Tibial artery (tissue), 4 donors: Measurements from ENCODE around the gene CHRD.

ENCODE experiments used
- DNase-seq, 2 donors: peaks; one replicate each; pipeline ENCODE4 v3.0.0-alpha.2; 2019
- H3K27ac ChIP-seq, 2 donors: fragments of 200-600 bp; sonication (generic) in 1 of 2; 1 replicate in 1 of 2; 2 replicates in 1 of 2; pipeline ENCODE4 v1.5.1; 2018 to 2019; ENCODE audit warnings: mild to moderate bottlenecking in 1 of 2
- H3K27me3 ChIP-seq, 2 donors: fragments of 200-600 bp; sonication (generic) in 1 of 2; one replicate each; pipeline versions ENCODE4 v1.5.1 to v1.6.0; 2016 to 2019
- H3K36me3 ChIP-seq, 3 donors: fragments of 200-600 bp; sonication (generic) in 2 of 3; one replicate each; pipeline ENCODE4 v1.5.1; 2016 to 2019; ENCODE audit warnings: mild to moderate bottlenecking in 2 of 3
- H3K4me1 ChIP-seq, 4 donors: fragments of 200-600 bp; sonication (generic) in 2 of 4; 1 replicate in 3 of 4; 2 replicates in 1 of 4; pipeline ENCODE4 v1.5.1; 2016 to 2019
- H3K4me3 ChIP-seq, 2 donors: fragments of 200-600 bp; sonication (generic) in 1 of 2; 1 replicate in 1 of 2; 2 replicates in 1 of 2; pipeline ENCODE4 v1.5.1; 2018 to 2019; ENCODE audit warnings: mild to moderate bottlenecking in 2 of 2
- H3K9me3 ChIP-seq, 3 donors: fragments of 200-600 bp; sonication (generic) in 1 of 3; one replicate each; pipeline ENCODE4 v1.5.1; 2016 to 2019
- CTCF ChIP-seq, 2 experiments: fragments of 200-600 bp in 1 of 2; fragments of 450-650 bp in 1 of 2; IDR thresholded peaks; one replicate each; pipeline ENCODE4 v1.5.1; 2017 to 2019; ENCODE audit warnings: antibody characterized with exemption in 2 of 2, mild to moderate bottlenecking in 1 of 2, moderate library complexity in 1 of 2
- intact Hi-C: fragments of 100-400 bp; cut with DNase I; formaldehyde crosslinking; loops from one replicate; pipeline ENCODE4 v1.15.0; 2023; ENCODE audit warnings: low total_unique reads

The CHRD gene

GRCh38 chr3:184387174-184387714 is 7.4 kb downstream of the CHRD start:
- no peaks in the 10 kb centered on the region for H3K27me3 ChIP-seq
- peaks cover 0 to 22% (median 20%) of the 10 kb centered on the region in 3 donors for H3K36me3 ChIP-seq
- no peaks in the 10 kb centered on the region for H3K9me3 ChIP-seq
- DNase-seq: no peak
- intact Hi-C loops: no loop called here
- no peak overlapping the region for H3K27ac ChIP-seq
- H3K4me3 ChIP-seq: no peak overlapping the region
- no peaks in the 10 kb centered on the region for H3K4me1 ChIP-seq
- no peak for TF ChIP-seq CTCF (IDR thresholded peaks at IDR 0.05)

GRCh38 chr3:184388164-184388935 is 8.5 kb downstream of the CHRD start:
- Histone ChIP-seq H3K4me3 (no peak overlapping the region), H3K27ac (no peak overlapping the region), H3K36me3 (peaks cover 0 to 22% (median 20%) of the 10 kb centered on the region in 3 donors), H3K9me3 (no peaks in the 10 kb centered on the region), H3K27me3 (no peaks in the 10 kb centered on the region), H3K4me1 (no peaks in the 10 kb centered on the region)
- no peak for DNase-seq
- no peak for TF ChIP-seq CTCF (IDR thresholded peaks at IDR 0.05)
- intact Hi-C loops: no loop called here

GRCh38 chr3:184388936-184389230 is 9.0 kb downstream of the CHRD start:
- Histone ChIP-seq H3K4me3 (no peak overlapping the region), H3K27me3 (no peaks in the 10 kb centered on the region), H3K9me3 (no peaks in the 10 kb centered on the region), H3K36me3 (peaks cover 0 to 22% (median 20%) of the 10 kb centered on the region in 3 donors), H3K27ac (no peak overlapping the region), H3K4me1 (no peaks in the 10 kb centered on the region)
- DNase-seq: no peak
- no peak for TF ChIP-seq CTCF (IDR thresholded peaks at IDR 0.05)
- intact Hi-C loops: no loop called here

- Histone ChIP-seq H3K4me1 (no peaks in the 10 kb centered on the region), H3K36me3 (peaks cover 0 to 22% (median 20%) of the 10 kb centered on the region in 3 donors), H3K4me3 (no peak overlapping the region), H3K27me3 (no peaks in the 10 kb centered on the region), H3K9me3 (no peaks in the 10 kb centered on the region), H3K27ac (no peak overlapping the region)
- DNase-seq: peak in 1 of 2 donors; percentile 50
- intact Hi-C loops: no loop called here
- TF ChIP-seq CTCF (IDR thresholded peaks at IDR 0.05): no peak
Measured at GRCh38 chr3:184389384-184389783, 9.5 kb downstream of the CHRD start.

- no peak overlapping the region for H3K4me3 ChIP-seq
- no peaks in the 10 kb centered on the region for H3K27me3 ChIP-seq
- intact Hi-C loops: no loop called here
- DNase-seq: no peak
- no peaks in the 10 kb centered on the region for H3K4me1 ChIP-seq
- TF ChIP-seq CTCF (IDR thresholded peaks at IDR 0.05): no peak
- no peaks in the 10 kb centered on the region for H3K9me3 ChIP-seq
- H3K27ac ChIP-seq: no peak overlapping the region
- H3K36me3 ChIP-seq: peaks cover 0 to 22% (median 18%) of the 10 kb centered on the region in 3 donors
Measured at GRCh38 chr3:184389935-184390528, 10.2 kb downstream of the CHRD start.
